ENCODE measurements around the gene SET.

DNA sequence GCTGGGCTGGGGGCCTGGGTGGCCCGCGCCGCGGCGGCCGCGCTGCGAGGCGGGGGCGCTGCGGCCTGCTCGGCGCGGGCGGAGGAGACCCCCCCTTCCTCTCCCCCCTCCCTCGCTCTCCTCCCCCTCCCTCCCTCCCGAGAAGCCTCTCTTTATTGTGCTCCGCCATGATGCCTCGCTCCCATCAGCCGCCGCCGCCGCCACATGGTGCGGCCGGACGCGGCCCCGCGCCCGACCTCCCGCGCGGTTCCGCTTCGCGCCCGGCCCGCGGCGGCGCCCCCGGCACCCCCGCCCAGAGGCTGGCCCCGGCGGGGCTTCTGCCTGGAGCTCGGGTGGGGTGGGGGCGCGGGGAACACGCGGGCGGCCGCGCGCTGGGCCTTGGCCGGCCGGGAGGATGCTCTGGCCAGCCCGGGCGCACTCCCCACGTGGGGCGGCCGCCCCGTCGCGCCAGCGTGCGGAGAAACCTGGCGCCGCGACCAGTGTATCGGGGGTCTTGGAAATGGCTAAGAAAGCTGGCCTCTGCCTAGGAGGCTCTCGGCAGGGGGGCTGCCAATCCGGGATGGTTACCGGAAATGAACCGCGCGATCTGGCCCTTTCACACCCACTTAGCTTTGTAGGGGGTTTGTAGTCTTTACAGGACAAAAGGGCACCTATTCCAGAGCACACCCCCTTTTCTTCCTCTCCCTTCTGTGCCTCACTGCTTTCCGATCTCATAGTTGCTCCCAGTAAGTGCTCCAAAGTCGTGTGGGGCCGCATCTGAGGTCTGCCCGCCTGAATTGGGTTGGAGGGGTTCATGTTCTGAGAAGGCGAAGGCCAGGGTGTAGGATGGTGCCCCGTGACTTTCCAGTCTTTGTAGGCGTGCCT lies 1.0 kb downstream of the SET start:
- TF ChIP-seq, protein P1, sequence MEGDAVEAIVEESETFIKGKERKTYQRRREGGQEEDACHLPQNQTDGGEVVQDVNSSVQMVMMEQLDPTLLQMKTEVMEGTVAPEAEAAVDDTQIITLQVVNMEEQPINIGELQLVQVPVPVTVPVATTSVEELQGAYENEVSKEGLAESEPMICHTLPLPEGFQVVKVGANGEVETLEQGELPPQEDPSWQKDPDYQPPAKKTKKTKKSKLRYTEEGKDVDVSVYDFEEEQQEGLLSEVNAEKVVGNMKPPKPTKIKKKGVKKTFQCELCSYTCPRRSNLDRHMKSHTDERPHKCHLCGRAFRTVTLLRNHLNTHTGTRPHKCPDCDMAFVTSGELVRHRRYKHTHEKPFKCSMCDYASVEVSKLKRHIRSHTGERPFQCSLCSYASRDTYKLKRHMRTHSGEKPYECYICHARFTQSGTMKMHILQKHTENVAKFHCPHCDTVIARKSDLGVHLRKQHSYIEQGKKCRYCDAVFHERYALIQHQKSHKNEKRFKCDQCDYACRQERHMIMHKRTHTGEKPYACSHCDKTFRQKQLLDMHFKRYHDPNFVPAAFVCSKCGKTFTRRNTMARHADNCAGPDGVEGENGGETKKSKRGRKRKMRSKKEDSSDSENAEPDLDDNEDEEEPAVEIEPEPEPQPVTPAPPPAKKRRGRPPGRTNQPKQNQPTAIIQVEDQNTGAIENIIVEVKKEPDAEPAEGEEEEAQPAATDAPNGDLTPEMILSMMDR (conservative IDR thresholded peaks at IDR 0.05; ENCODE audit: low read length) = no peak
- TF ChIP-seq EZH2phosphoT487 (IDR thresholded peaks at IDR 0.05; ENCODE audit: borderline replicate concordance, low read depth, low read length) = no peak

All from OCI-LY7 (cell line).